Measurements from ENCODE around the gene RB1. TPM values are rescaled to one million over a fixed set of nuclear protein-coding genes. Genes with fewer than 3 reads are reported as not detected.
A peak's percentile ranks its signal among the peaks of the same experiment; 100 is the strongest.

Gene RB1
- total RNA-seq, 1 donor from 2014 or later: 41.7 TPM

GRCh38 chr13:48500652-48501197 is 197.2 kb downstream of the RB1 start:
- no peak for DNase-seq

GRCh38 chr13:48501705-48502104 is 198.2 kb downstream of the RB1 start:
- DNase-seq: no peak

GRCh38 chr13:48502601-48503319 is 199.2 kb downstream of the RB1 start:
- DNase-seq: no peak

- DNase-seq: no peak
Observed at GRCh38 chr13:48504606-48505005, 201.1 kb downstream of the RB1 start.

- no peak for DNase-seq
Observed at GRCh38 chr13:48505012-48505411, 201.5 kb downstream of the RB1 start.

GRCh38 chr13:48505597-48506091 is 202.1 kb downstream of the RB1 start:
- no peak for DNase-seq

- DNase-seq: no peak
Observed at GRCh38 chr13:48506092-48506701, 202.6 kb downstream of the RB1 start.

- DNase-seq: no peak
Observed at GRCh38 chr13:48507021-48507420, 203.5 kb downstream of the RB1 start.

- no peak for DNase-seq
Observed at GRCh38 chr13:48508011-48508410, 204.5 kb downstream of the RB1 start.

GRCh38 chr13:48510698-48511097 is 207.1 kb downstream of the RB1 start:
- DNase-seq: no peak

GRCh38 chr13:48511621-48512230 is 208.2 kb downstream of the RB1 start:
- peak; percentile 36 for DNase-seq

GRCh38 chr13:48514793-48515192 is 211.2 kb downstream of the RB1 start:
- no peak for DNase-seq

- no peak for DNase-seq
Observed at GRCh38 chr13:48515732-48516131, 212.2 kb downstream of the RB1 start.

GRCh38 chr13:48518083-48518482 is 214.5 kb downstream of the RB1 start:
- no peak for DNase-seq

- DNase-seq: no peak
Observed at GRCh38 chr13:48526286-48526685, 222.7 kb downstream of the RB1 start.

- no peak for DNase-seq
Observed at GRCh38 chr13:48527955-48528354, 224.4 kb downstream of the RB1 start.

- no peak for DNase-seq
Observed at GRCh38 chr13:48528720-48529119, 225.2 kb downstream of the RB1 start.

GRCh38 chr13:48530833-48531232 is 227.3 kb downstream of the RB1 start:
- DNase-seq: no peak

Other genes with a start within 250 kb of the RB1 start
- gene MED4, start 208.6 kb upstream of the RB1 start, total RNA-seq: 28.2 and 43.8 TPM in 2 replicates
- gene ITM2B, start 70.5 kb upstream of the RB1 start, total RNA-seq: 327 and 538 TPM in 2 replicates
- gene LPAR6, start 109.4 kb downstream of the RB1 start, total RNA-seq: 42.5 and 66.2 TPM in 2 replicates
- gene RCBTB2, start 229.3 kb downstream of the RB1 start, total RNA-seq: 19.3 and 24.8 TPM in 2 replicates

Data from dermis blood vessel endothelial cell (primary cell).